Tibial nerve (tissue), 4 donors: Measurements from ENCODE around the gene XPO4.
A peak's percentile ranks its signal among the peaks of the same experiment; 100 is the strongest.

Source experiments
- CTCF ChIP-seq, 5 experiments: fragments of 200-600 bp in 3 of 5; fragments of 450-650 bp in 2 of 5; sonication (generic) in 3 of 5; IDR thresholded peaks; one replicate each; pipeline ENCODE4 v1.5.1; 2016 to 2019; ENCODE audit warnings: antibody characterized with exemption in 5 of 5, mild to moderate bottlenecking in 3 of 5, moderate library complexity in 2 of 5
- EP300 ChIP-seq, 2 donors: sonication (generic); formaldehyde crosslinking; IDR thresholded peaks; one replicate each; pipeline ENCODE4 v1.6.1; 2017; ENCODE audit warnings: antibody characterized with exemption in 2 of 2, mild to moderate bottlenecking in 1 of 2
- POLR2A ChIP-seq, 2 donors: fragments of 450-650 bp; IDR thresholded peaks; one replicate each; pipeline ENCODE4 v1.6.1; 2017; ENCODE audit warnings: antibody characterized with exemption in 2 of 2, mild to moderate bottlenecking in 2 of 2, moderate library complexity in 2 of 2

GRCh38 chr13:20902438-20903163, at the start of gene XPO4:
- TF ChIP-seq CTCF (IDR thresholded peaks at IDR 0.05) = peak in 1 of 5 experiments; percentile 5
- TF ChIP-seq EP300 (IDR thresholded peaks at IDR 0.05) = peak in 1 of 2 donors; percentile 66
- peak; percentile 21 to 57 for TF ChIP-seq POLR2A (IDR thresholded peaks at IDR 0.05)
